NOMO-1 treated with dmso at 0.1 percent for 144 hours (cell line): ENCODE measurements around the gene SNTG2.

Experiments
- DNase-seq: peaks from one replicate; lab custom pipeline; 2025; ENCODE audit not compliant: unreplicated experiment; lab: John Stamatoyannopoulos, UW

The SNTG2 gene

DNA sequence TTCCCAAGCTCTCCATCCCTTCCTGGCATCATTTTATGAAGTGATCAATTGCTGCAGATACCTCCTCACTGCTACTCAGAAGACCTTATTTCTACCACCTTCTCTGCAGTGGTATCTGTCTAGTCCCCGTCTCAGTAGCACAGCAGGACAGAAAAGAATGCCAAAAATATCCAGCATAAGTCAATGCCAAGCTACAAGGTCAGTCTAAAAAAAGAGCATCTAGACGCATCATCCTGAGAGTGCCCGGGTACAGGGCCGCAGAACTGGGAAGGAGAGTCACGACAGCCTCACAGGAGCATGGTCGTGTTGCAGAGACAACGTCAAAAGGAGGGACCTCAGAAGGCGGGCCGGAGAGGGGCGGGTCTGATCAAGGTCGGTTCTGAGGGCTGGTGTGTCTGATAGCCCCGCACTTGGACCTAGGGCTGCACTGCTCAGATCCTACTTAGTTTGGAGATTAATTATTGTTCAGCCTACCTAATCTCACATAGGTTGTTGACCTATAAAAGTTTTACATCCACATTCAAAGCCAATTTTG lies 24.3 kb upstream of the SNTG2 start:
- DNase-seq: no peak

DNA sequence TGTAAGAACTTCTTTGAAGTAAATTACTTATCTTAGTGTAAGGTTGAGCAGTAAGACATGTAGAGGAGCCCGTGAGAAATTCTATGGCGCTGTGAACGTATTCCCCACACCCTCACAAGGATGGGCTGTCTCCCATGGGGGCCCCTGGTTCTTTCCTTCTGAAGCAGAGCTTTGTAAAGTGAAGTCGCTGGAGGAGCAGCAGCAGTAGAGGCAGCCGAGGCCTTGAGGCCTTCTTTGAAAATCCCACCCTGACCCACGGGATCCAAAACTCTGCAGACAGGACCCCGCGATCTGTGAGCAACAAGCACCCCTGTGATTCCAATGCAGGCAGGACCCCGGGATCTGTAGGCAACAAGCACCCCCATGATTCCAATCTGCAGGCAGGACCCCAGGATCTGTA lies 23.8 kb upstream of the SNTG2 start:
- DNase-seq: no peak

DNA sequence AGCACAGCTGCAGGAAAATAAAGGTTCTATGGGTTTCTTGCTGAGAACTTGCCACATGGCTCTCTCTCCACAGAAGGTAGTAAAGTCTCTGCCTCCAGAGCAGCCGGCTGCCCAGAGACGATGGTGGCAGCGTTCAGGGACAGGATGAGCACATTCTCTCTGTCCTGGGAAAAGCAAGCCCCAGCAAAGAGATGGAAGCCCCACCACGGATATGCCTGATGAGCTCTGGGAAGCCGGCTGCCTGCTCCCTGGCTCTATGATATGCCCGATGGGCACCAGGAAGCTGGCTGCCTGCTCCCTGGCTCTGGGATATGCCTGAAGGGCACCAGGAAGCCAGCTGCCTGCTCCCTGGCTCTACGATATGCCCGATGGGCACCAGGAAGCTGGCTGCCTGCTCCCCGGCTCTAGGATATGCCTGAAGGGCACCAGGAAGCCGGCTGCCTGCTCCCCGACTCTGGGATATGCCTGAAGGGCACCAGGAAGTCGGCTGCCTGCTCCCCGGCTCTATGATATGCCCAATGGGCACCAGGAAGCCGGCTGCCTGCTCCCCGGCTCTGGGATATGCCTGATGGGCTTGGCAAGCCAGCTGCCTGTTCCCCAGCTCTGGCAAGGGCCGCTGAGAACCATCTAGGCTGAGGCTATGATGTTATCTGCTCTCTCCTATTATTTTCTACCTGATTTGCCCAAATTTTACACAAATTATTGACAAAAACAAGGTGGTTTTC lies 21.5 kb upstream of the SNTG2 start:
- DNase-seq: no peak

DNA sequence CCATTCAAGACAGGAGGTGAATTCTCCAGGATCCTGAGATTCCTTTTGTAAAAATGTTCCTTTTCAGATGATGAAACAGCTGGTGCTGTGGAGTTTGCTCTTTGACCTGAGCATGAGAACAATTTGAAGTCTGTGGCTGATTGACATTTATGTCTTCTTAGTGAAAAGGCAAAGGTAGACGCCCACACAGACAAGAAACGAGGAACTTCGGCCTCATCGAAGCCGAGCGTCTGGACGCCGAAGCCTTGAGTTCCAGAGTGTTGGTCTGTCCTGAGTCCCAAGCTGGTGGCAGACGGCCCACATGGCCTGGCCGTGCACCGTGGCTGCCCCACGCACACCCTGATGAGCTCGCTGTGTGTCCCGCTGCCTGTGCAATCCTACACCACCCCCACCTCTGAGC lies 20.7 kb upstream of the SNTG2 start:
- DNase-seq: no peak

DNA sequence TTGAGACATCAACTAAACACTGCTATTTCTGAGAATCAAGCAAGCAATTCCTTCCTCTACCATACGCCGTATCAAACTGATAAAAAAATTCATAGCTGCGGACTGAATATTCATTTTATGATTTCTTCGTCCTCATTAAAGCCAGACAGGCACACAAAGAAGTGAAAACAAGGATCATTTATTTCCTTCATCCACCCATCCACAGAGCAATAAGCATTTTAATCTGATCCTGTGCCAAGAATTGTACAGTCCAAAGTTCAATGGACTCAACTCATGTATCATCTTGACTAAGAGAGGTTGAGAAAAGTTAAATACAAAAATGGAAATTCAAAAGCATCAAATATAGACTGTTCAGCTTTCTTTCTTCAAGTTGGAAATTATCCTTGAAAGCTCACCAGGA lies 19.7 kb upstream of the SNTG2 start:
- no peak for DNase-seq

DNA sequence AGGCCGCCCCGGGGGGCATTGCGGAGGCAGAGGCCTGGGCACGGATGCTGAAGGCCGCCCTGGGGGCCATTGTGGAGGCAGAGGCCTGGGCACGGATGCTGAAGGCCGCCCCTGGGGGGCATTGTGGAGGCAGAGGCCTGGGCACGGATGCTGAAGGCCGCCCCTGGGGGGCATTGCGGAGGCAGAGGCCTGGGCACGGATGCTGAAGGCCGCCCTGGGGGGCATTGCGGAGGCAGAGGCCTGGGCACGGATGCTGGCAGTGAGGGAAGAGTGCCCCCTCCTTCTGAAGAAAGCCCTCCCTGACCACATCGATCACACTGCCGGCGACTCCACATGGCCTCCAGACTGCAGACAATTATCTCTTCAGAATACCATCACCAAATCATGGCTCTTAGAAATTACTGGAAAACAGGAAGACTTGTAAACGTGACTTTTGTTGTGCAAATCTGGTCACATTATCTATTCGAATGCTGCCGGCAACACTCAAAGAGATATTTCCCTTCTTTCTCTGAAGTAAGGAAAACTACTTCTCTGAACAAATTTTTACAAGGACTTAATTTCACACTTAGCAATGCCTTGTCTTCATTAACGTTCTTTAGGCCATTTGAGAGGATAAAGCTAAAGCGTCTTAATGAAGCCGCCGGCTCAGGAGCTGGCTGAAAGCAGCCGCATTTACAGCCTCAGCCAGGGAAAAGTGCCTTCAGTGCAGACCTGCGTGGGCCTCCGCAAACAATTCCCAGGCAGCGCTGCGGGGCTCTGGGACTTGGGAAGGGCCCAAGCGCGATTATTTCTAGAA lies 18.1 kb upstream of the SNTG2 start:
- no peak for DNase-seq

DNA sequence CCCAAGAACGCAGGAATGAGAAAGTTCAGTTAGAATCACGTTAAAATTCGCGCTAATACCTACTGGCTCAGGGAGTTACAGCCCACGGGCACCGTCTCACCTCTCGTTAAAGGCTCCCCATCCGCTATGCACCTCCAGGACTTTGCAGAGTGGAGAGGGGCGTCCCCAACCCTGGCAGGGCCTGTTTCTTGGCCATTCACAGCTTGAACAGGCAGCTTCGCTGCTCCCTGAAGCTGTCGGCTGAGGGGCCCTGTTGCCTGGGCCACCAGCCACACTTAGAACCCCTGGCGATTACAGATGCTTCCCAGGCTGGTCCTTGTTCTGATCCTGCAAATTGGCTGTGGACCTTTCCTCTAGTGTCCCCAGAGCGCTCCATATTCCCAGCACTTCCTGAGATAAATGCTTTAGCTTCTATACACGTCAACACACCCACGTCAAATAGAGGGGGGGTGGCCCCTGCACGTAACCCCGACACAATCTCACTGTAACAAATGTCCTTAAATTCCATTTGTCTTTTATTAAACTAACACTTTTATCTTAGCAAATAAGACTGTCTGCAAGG lies 16.8 kb upstream of the SNTG2 start:
- no peak for DNase-seq

DNA sequence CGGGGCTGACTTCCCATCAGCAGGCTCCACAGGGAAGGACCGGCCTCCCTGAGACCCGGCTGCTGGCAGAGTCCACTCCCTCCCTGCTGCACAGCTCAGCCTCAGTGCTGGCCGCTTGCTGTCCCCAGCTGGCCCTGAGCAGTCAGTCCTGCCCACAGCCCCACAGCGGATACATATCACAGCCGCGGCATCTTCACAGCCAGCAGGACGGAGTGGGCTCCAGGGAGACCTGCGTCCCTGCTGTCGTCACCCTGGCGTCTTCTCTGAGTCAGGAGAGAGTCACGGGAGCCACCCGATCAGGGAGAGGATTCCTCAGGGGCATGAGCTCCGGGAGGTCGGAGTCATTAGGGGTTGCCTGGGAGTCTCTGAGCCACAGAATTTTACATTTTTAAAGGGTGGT lies 13.1 kb upstream of the SNTG2 start:
- no peak for DNase-seq

DNA sequence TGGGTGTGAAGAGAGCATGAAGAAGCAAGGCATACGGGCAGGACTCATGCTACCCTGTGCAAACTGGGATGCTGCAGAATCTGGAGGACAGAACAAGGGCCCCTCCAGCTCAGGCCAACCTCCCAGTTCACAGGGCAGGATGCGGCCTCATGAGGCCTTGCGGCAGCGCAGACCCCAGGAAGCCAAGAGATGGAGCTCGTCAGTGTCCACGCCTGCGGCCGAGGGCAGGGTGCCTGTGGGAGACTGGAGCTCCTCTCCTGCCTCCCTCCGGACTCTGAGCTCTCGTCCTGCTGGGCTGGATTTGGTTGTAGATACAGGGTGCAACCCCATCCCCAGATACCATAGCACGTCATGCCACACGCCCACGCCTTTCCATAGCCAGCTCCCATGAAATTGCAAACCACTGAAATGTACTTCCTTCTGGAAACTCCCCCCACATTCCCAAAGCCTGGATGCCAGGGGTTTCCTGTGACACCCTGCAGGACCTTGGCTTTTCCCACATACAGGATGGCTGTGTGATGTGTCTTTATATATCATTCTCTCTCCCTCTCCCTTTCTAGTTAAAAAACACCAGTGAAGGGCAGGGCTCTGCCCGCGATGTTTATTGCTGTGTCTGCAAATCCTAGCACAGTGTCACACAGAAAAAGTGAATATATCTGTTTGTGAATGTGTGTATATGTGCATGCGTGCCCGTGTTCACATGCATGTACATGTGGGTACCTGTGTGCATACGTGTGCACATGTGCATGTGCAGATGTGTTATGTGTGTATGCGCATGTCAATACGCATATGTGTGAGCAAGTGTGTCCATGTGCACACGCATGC lies 12.3 kb upstream of the SNTG2 start:
- no peak for DNase-seq

DNA sequence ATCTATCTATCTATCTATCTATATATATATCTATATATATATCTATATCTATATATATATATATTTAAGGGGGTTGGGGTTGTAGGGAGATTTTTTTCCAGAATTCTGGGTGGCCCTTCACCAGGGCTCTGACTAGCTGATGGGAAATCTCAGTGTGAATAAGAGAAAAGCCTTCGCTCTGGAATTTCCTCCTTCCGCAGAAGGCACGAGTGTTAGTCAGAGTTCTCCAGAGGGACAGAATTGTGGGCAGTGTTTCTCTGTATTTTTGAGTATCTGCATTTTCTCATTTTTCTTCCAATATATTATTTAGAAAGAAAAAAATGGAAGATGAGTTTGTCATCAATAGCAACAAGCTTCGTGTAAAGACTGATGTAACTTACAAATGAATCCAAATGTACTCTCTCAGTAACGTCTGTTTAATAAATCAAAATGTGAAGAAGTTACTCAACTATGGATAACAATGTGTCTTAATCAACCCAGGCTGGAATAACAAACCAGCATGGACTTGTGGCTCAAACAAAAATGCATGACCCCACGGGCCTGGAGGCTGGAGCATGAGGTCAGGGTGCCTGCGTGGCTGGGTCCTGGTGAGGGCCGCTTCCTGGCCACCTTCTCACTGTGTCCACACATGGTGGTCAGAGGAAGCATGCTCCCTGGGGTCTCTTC lies 10.6 kb upstream of the SNTG2 start:
- DNase-seq: no peak

DNA sequence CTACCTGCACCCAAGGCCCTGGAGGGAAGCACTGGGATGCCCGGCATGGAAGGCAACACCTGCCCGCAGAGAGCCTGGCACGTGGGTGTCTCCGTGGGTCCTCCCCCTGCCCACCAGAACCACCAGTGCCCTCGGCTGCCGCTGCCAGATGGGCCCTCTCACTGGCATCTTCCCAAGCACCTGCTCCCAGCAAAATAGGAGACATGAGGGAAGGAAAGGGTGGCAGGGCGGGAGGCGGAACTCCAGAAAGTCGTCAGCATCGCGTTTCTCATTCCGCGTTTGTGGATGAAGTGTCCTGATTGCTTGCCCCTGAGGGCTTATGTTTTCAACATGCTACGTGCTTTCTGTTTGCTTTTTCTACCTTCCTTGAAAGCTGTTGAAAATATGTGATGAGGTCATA lies 8.8 kb upstream of the SNTG2 start:
- no peak for DNase-seq

DNA sequence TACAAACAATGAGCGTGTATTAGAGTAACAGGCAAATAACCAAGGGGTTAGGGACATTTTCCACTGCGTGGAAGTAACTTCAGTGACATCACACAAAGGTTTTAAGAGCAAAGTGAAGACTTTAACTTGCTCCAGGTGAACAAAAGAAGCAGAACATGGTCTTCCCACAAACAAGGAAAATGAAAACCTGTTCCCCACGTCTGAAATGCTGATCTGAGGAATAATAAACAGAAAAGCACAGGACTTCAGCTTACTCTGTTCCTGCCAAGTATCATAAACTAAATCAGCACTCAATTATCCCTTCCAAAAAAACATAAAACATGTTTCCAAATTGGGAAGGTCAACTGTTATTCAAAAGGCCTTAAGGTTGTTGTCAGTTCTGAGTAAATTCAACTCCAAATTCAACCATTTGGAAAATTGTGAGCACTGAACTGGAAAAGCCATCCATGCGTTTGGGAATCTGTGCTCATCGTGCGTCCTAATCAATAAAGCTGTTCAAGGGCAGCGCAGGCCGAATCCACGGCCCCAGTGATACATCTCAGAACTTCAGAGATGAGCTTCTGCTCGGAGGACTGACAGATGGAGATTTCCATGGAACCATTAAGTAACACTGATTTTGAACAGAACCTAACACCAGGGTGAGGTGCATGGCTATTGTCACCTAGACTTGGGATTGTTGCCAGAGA lies 7.7 kb upstream of the SNTG2 start:
- no peak for DNase-seq

DNA sequence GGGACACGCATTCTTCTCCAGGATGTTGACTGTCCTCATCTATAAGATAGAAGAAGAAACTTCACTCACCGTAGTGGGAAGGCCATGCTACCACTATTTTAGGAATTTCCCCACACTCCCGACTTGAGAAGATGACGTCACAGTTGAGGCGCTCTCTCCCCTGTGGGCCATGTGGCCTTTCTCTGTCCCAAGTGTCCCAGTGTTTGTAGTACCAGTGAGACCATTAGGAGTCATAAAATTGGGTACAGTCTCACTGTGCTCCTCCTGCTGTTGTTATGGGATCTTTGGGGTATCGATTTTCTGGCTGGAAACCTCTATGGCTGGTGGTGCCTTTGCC lies 7.2 kb upstream of the SNTG2 start:
- DNase-seq: no peak

DNA sequence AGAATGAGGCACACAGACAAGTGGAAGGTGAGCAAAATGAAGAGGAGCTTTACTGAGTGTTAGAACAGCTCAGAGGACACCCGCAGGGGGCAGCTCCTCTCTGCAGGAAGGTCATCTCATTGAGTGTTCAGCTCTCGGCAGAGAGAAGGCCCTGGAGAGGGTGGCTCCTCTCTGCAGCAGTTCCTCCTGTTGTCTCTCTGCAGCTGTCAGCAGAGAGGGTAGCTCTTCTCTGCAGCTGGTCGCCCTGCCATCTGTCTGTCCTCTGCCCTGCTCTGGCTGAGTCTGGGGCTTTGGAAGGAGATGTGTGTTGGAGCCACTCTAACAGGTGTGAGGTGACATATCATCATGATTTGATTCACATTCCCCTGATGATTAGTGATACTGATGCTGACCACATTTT lies 6.8 kb upstream of the SNTG2 start:
- no peak for DNase-seq

DNA sequence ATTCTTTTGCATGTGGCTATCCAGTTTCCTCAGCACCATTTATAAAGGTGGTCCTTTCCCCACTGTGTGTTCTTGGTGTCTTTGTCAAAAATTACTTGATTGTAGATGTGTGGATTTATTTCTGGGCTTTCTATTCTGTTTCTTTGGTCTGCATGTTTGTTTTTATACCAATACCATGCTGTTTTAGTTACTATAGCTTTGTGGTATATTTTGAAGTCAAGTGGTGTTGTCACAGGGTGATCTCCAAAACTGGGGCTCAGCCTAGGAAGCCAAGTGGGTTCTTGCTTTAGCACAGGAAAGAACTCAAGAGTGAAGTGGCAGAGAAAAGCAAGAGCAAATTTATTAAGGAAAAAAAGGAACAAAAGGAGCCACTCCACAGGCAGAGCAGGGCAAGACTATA lies 6.0 kb upstream of the SNTG2 start:
- no peak for DNase-seq

DNA sequence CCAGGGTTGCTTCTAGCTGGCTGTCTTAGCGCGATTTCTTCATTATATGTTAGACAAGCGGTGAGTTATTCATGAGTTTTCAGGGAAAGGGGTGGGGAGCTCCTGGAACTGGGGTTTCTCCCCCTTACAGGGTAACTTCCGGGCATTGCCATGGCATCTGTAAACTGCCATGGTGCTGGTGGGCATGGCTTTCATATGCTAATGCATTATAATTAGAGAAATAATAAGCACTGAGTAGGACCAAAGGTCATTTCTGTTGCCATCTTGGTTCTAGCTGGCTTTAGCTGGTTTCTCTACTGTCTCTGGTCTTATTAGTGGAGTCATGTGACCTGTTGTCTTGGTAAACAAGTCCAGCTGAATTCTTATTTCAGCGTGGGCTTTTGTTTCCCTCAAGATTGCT lies 5.5 kb upstream of the SNTG2 start:
- DNase-seq: no peak

DNA sequence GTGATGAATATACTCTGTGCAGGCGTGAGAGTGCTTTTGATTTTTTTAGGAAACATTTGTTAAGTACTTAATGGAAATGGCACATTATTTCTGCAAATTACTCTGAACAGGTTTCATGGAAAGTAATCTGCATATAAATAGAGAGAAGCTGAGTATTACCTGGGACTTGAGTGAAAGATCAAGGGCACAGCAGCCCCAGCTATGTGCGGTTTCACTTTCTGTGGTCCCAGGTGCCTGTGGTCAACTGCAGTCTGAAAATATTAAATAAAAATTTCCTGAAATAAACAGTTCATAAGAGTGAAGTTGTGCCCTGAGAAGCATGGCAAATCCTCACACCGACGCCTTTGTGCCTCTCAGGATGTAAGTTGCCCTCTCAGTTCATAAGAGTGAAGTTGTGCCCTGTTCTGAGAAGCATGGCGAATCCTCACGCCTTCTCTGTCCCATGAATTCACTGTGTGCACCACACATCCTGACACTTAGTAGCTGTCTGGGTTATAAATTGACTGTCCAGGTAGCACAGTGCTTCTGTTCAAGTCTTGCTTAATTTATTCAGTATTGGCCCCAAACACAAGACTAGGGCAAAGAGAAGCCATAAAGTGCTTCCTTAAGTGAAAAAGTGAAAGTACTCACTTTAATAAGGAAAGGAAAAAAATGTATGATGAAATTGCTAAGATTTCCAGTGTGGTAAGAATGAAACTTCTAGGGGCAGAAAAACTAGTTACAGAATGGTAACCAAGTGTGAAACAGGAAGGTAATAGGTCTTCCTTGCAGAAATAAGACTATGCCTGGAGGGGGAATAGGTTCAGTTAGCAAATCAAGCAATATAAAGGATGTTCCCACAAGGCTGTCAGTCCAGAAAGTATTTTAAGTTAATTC lies 4.3 kb upstream of the SNTG2 start:
- DNase-seq: no peak

DNA sequence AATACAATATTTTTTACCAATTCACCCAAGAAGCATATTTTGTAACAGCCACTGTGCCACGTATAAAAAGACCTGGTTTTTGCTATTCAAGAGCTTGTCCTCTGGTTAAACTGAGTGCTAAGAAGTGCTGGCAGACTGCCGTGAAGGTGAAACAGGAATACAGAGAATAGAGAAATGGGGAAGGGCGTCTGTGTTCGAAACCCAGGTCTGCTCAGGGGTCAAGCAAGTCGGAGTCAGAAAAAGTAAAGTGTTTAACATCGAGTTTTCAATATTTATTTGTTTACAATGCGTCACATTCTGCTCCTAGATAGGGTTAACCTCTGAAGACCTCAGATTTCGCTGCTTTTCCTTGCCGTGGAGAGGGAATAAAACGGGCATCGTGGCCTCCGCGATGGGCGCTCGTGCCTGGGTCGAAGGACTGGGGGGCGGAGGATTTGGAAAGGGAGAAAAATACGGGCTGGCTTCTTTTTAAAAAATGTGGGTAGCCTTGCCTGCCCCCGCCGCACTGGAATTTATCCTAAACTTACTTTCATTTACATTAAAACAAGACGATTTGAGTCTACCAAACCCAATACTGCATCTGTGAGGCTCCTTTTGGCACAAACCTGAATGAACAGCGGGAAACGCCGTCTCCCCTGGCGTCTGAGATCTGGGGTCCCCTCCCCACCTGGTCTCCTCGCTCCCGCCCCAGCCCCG lies 1.1 kb upstream of the SNTG2 start:
- no peak for DNase-seq
